ENCODE data around the gene C1orf94.

Gene C1orf94

DNA sequence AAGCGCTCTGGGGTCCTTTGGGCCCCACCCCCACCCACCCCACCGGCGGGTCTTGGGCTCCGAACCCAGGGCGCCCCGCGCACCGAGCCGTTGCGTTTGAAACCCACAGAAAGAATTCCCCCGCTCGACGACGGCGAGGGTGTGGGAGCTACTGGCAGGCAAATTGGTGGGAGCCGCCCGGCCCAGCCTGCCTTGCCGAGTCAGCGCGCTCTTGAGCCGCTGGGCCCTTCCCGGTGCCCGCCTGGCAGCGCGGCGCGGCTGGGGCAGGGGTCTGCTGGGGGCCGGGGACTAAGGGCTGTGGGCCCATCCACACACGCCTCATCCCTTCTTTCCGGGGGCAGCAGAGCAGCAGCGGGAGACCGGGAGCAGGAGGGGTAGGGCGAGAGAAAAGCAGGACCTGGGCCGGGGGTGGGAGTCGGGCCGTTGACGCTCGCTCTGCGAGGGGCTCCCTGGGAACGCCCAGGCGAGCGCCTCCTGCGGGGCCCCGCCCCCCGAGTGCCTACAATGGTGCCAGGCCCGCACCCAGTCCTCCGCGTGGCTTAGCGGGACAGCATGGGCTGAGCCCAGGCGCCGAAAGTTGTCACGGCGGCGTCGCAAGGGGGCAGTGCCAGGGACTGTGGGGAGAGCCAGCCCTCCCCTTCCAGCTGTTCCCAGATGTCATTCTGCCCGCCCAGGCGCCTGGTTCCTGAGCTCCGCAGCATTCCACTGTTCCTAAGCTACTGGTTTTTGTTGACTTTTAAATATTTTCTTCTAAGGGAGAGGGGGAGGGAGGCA is at the start of gene C1orf94:
TSS of gene C1orf94 (plus strand) at position 78 of the 774 bp plus-strand sequence. CDS start 883 bp downstream, outside the sequence.
- no peak for DNase-seq

- DNase-seq: no peak
These were observed 49.4 kb upstream of the C1orf94 start for GRCh38 chr1:34127006-34128000.

GRCh38 chr1:34128186-34128889 is 48.4 kb upstream of the C1orf94 start:
- DNase-seq: no peak

GRCh38 chr1:34129630-34130029 is 47.1 kb upstream of the C1orf94 start:
- no peak for DNase-seq

GRCh38 chr1:34130306-34130705 is 46.4 kb upstream of the C1orf94 start:
- no peak for DNase-seq

DNA sequence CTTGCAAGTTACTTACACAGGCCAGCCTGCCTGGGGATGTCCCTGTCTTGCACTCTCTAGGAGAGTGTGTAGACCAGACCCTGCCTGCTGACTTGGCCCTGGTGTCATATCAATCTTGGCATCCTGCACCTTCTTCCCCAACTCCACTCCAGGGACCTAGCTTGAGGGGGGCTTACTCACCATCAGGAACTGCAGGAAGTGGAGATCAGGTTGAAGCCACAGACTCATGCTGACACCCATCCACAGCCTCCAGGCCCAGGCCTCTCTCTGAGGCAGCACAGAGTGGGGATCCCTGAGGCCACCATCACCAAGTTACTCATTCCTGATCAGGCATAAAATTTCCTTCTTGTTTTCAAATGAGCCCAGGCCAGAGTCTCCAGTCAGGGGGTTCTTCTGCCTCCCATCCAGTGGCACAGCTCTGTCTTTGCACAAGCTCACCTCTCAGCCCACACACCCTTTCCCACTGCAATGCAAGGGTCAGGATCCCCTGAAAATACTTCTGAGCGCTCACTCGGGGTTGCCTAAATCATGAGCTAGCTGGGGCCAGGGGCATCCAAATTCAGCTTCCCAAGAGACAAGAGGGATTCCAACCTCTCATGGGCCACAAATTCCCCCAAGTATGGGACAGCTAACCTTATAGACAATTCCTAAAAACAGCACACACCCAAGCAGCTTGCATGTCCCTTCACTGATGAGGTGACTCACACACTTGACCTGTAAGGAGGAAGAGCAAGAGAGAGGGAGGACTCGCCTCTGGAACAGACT is 45.1 kb upstream of the C1orf94 start:
- DNase-seq: peak; percentile 32

DNA sequence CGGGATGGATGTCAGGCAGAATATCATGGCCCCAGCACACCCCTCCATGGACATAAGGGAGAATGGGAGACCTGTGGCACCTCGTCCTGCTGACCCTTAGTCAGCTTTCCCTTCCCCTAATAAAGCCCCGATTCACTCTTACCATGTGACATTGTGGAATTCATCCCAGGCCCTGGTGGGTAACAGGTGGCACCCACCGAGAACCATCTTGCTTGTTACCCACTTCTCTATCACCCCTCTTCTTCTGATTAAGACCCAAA is 44.6 kb upstream of the C1orf94 start:
- DNase-seq: no peak

GRCh38 chr1:34137411-34137810 is 39.3 kb upstream of the C1orf94 start:
- DNase-seq: no peak

DNA sequence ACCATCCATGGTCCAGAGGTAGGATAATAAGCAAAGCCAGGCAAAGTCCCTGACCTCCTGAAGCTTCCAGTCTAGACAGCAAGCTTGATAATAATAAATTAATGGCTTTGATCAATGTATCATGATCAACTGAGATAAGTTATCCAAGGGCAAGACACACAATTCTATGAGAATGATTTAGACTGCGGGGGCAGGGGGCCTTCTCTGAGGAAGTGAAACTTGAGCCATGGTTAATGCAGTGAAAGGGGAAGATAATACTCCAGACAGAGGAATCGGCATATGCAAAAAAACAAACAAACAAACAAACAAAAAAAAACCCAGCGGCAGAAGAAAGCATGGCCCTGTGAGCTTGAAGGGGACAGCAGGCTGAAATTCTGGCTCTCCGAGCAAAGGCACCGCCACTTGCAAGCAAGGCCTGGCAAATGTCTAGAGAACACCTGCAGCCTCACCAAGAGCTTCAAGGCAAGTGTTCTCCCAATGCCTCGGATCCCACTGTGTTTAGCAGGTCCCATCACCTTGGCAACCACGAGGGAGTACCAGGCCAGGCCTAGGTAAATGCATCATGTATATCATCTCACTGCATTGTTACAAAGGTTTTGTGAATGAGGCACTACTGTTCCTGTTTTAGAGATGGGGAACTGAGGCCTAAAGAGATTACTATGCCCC is 36.6 kb upstream of the C1orf94 start:
- no peak for DNase-seq

GRCh38 chr1:34143975-34144374 is 32.7 kb upstream of the C1orf94 start:
- no peak for DNase-seq

DNA sequence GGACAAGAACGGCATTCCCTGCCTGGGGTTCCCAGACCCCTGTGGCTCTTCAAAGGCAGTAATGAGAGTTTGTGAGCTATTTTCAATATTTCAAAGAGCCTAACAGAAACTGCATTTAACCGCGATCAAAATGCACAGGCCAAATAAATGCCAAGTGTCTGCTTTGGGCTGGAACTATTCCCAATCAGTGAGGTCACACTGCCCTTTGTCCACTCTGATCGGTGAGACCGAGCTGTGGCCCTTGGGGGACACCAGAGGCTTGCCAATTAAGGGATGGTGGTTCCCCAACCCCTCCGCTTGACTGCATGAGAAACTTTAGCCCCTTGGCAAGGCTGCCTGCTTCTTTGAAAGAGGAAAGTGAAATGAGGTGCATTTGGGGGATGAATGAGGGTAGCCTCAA is 31.9 kb upstream of the C1orf94 start:
- no peak for DNase-seq

- no peak for DNase-seq
These were observed 29.4 kb upstream of the C1orf94 start for GRCh38 chr1:34147301-34147700.

- no peak for DNase-seq
These were observed 27.2 kb upstream of the C1orf94 start for GRCh38 chr1:34149501-34149900.

GRCh38 chr1:34153246-34153645 is 23.5 kb upstream of the C1orf94 start:
- no peak for DNase-seq

- peak; percentile 19 for DNase-seq
These were observed 20.8 kb upstream of the C1orf94 start for GRCh38 chr1:34155860-34156259.

- no peak for DNase-seq
These were observed 20.0 kb upstream of the C1orf94 start for GRCh38 chr1:34156739-34157138.

DNA sequence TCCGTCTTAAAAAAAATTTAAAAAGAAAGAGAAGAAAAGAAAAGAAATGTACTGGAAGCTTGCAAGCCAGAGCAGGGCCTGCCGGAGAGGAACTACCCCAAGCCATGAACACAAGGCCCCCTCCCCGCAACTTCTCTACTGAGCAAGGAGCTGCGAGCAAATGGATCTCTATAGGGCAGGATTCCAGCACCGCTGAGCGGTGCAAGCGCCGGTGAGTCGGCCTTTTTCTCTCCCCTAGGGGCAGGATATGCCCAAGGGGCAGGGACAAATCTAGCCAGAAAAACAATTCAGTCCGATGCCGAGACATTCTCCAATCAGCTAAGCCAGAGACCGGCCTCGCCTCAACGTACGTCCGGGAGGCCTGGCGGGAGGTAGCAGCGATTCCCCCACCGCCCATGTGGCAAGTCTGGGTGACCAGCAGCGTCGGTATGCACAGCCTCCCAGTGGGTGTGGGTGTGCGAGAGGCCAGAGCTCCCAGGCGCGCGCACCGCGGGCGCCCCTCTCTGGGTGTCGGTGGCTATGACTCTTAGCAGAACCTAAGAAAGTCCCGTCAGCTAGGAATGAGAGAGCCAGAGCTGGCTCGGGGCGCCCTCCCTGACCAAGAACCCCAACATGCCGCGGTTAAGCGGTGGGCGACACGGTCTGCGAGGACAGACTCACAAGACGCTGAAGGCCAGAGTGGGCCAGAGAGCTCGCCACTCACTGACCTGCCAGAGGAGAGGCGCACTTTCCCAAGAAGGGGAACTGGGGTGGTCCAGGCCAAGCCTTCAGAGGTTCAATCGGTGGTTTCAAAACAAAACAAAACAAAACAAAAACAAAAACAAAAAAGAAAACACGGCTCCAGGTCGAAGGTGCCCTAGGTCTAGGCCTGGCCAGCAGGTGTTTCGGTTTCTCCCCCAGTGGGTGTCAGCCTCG is 13.6 kb upstream of the C1orf94 start:
- DNase-seq: peak; percentile 97

DNA sequence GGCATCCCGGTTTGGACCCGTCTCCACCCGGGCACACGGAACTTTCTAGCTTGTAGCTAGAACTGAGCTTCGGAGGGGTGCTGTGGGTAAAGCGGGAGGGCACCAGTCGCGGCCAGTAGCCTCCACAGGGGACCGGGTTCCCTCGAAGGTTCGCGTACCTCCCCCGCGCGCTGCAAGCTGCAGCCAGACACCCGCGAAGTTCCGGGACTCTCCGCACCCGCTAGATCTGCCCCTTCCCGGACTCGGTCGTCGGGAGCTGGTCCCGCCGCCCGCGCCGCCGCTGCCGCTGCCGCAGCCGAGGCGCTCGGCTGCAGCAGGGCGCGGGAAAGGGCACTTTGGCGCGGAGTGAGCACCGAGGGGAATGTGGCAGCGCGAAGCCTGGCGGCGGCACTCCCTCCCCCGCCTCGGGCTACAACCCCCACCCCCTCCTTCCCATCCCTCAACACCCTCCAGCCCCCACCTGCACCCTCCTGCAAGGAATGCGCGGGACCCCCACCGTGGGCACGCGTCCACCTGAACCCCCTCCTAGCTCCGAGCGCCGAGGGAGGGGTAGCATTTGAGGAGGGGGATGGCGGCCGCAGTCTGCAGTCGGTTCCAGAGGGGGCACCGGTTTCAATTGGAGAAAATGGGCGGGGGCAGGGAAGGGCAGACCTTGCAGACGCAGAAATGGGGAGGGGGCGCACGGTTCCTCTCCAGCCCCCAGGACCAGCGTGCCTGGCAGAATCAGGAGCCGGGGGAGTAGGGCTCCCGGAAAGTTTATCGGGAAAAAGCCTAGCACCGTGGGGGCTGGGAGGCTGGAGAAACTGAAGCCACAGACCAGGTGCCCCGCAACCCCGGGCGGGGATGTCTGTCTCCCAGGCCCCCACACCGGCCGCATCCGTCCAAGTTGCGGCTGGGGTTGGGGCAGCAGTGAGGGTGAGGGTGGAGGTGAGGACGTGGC is 12.6 kb upstream of the C1orf94 start:
- no peak for DNase-seq

DNA sequence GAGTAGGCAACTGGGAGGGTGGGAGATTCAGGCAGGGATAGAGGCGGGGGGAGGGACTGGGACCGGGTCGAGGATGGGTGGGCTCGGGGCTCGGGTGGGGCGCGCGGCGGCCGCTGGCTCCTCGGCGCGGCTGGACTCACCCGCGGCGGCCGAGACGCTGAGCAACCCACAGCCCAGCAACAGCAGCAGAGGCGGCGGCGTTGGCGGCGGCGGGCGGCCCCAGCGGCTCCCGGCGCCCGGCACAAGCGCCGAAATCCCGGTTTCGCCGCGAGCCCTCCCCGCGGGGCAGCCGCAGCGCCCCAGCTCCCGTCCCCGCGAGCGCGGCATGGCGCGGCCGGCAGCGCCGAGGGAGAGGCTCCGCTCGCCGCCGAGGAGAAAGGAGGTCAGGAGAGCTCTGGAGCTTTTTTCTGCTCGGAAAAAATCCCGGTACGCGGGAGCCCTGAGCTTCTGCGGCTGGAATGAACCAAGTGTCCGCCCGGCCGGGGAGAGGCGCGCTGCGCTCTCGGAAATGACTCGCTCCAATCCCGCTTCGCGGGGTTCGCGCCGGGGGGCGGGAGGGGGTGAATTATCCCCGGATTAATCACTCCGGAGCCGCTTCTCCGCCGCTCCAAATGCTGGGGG is 11.8 kb upstream of the C1orf94 start, which contains the start of gene CSMD2:
TSS of gene CSMD2 (minus strand) at position 460 of the 621 bp plus-strand sequence. CDS start at position 327, 133 bp downstream.
- peak; percentile 84 for DNase-seq

All from T1000 (cell line).